GM12878 (cell line): Measurements from ENCODE around the gene PLA2G4E. TPM values are rescaled to one million over a fixed set of nuclear protein-coding genes. Genes with fewer than 3 reads are reported as not detected.

Source experiments
- ATAC-seq: fragments of 200-7000 bp; cut with Tn5 transposase; 3 replicates; pipeline ENCODE4 v1.9.1; 2020; ENCODE audit warnings: mild to moderate bottlenecking, moderate library complexity
- BruUV-seq: library from RNA; stranded (reverse); fragments of 400-500 nt; replicated peaks from 2 replicates; lab custom pipeline; 2021; lab: Mats Ljungman, UMichigan
- CTCF ChIA-PET: fragments of 300-600 bp; sonication (Branson Sonifier 250); formaldehyde crosslinking; extraction: SDS; loops from one replicate; lab custom pipeline; 2021; ENCODE audit warnings: inconsistent platforms; lab: Yijun Ruan, JAX
- POLR2A ChIA-PET: fragments of 350-600 bp; formaldehyde crosslinking; extraction: SDS; loops from one replicate; lab custom pipeline; 2021; ENCODE audit warnings: inconsistent platforms; lab: Charles Lee
- RAD21 ChIA-PET: fragments of 300-600 bp; sonication (Branson Sonifier 250); formaldehyde crosslinking; loops from one replicate; lab custom pipeline; 2023; ENCODE audit warnings: antibody characterized with exemption; ENCODE audit not compliant: unreplicated experiment; lab: Charles Lee
- SMC1A ChIA-PET: fragments of 300-600 bp; sonication (Branson Sonifier 250); formaldehyde crosslinking; loops from one replicate; lab custom pipeline; 2023; ENCODE audit not compliant: unreplicated experiment, uncharacterized antibody; lab: Charles Lee
- DNase-seq: peaks from one replicate; pipeline ENCODE4 v3.0.0-alpha.2; 2011; ENCODE audit warnings: low read depth, low spot score
- FAIRE-seq: peaks from 3 replicates; lab custom pipeline; 2011; peaks lifted over from hg19 to GRCh38; lab: Jason Lieb, UNC
- H2AFZ ChIP-seq: 2 replicates; pipeline ENCODE4 v1.6.0; 2011; ENCODE audit warnings: low read depth, low read length, control low read depth; ENCODE audit not compliant: control insufficient read depth
- H3K27ac ChIP-seq: 2 replicates; pipeline ENCODE4 v1.5.1; 2011; ENCODE audit warnings: control low read depth; ENCODE audit not compliant: control insufficient read depth, insufficient read depth
- H3K27me3 ChIP-seq, 2 experiments: replicated peaks in 1 of 2; 2 replicates each; pipeline versions ENCODE4 v1.6.0 to v1.6.1; 2011; ENCODE audit warnings: low read length in 1 of 2; ENCODE audit not compliant: control insufficient read depth in 2 of 2, insufficient read depth in 2 of 2
- H3K36me3 ChIP-seq, 2 experiments: 2 replicates each; pipeline ENCODE4 v1.5.1; 2011; ENCODE audit warnings: low read length in 1 of 2; ENCODE audit not compliant: control insufficient read depth in 2 of 2, insufficient read depth in 2 of 2
- H3K4me1 ChIP-seq: 2 replicates; pipeline ENCODE4 v1.6.1; 2011; ENCODE audit warnings: mild to moderate bottlenecking, low read length, moderate library complexity, mixed read lengths; ENCODE audit not compliant: control insufficient read depth, insufficient read depth
- H3K4me2 ChIP-seq: 2 replicates; pipeline ENCODE4 v1.6.0; 2011; ENCODE audit warnings: control low read depth; ENCODE audit not compliant: control insufficient read depth, insufficient read depth
- H3K4me3 ChIP-seq: fragments of 200-600 bp; sonication (generic); 2 replicates; pipeline ENCODE4 v1.5.1; 2016
- H3K79me2 ChIP-seq: 2 replicates; pipeline ENCODE4 v1.6.0; 2011; ENCODE audit warnings: low read length; ENCODE audit not compliant: control insufficient read depth, insufficient read depth
- H3K9ac ChIP-seq: 2 replicates; pipeline ENCODE4 v1.8.0; 2011; ENCODE audit warnings: low read length, control low read depth, mixed read lengths; ENCODE audit not compliant: control insufficient read depth, insufficient read depth
- H3K9me3 ChIP-seq: replicated peaks from 3 replicates; pipeline ENCODE4 v1.5.1; 2011; ENCODE audit warnings: mild to moderate bottlenecking, low read length; ENCODE audit not compliant: control insufficient read depth, insufficient read depth
- H4K20me1 ChIP-seq: 2 replicates; pipeline ENCODE4 v1.6.0; 2011; ENCODE audit not compliant: control insufficient read depth, insufficient read depth
- IKZF2 ChIP-seq, 2 experiments: fragments of 450-650 bp; IDR thresholded peaks; 2 replicates each; pipeline ENCODE4 v1.6.1; 2017; ENCODE audit warnings: mild to moderate bottlenecking in 2 of 2, moderate library complexity in 2 of 2
- MEF2A ChIP-seq: IDR thresholded peaks from 2 replicates; pipeline ENCODE4 v1.6.1; 2011; ENCODE audit warnings: low read depth, mild to moderate bottlenecking, low read length, moderate library complexity; ENCODE audit not compliant: insufficient read depth
- POLR2AphosphoS2 ChIP-seq: IDR thresholded peaks from 2 replicates; pipeline ENCODE4 v1.6.1; 2011; ENCODE audit warnings: low read depth, mild to moderate bottlenecking, low read length, improper control_type of control experiment, moderate library complexity
- SMARCA5 ChIP-seq: fragments of 450-650 bp; IDR thresholded peaks from 2 replicates; pipeline ENCODE4 v1.6.1; 2017; ENCODE audit warnings: mild to moderate bottlenecking
- WGBS: methylation state at CpG from one replicate; pipeline ENCODE4 v1.1.6; 2016; ENCODE audit warnings: low lambda C conversion rate; ENCODE audit not compliant: insufficient replicate concordance, insufficient coverage; ENCODE audit errors: missing lambda C conversion rate; 5-methylcytosine and 5-hydroxymethylcytosine counted together
- in situ Hi-C: fragments of 300-500 bp; cut with MboI; formaldehyde crosslinking; loops from 9 replicates; pipeline ENCODE4 v1.14.3; 2018; ENCODE audit warnings: mixed read lengths
- intact Hi-C: fragments of 100-400 bp; cut with micrococcal nuclease; formaldehyde crosslinking; loops from one replicate; pipeline ENCODE4 v1.14.2; 2022; ENCODE audit not compliant: unreplicated experiment
- polyA plus RNA-seq, 11 experiments: library from polyadenylated mRNA; depleted of rRNA in 4 of 11; unstranded in 6 of 11; stranded (reverse) in 5 of 11; fragments of >200 nt; fragmentation: Nextera tagmentation in 4 of 11; fragmentation: Illumina TruSeq in 1 of 11; extraction: Ambion mirVana in 4 of 11; extraction: Trizol in 1 of 11; gene quantifications; 1 replicate in 1 of 11; 2 replicates in 10 of 11; pipeline versions ENCODE4 v1.2.1 to v1.2.3, GENCODE V29; 2011 to 2016; ENCODE audit warnings: inconsistent platforms in 2 of 11, missing spikeins in 2 of 11, low read depth in 1 of 11
- total RNA-seq, 4 experiments: library from RNA; depleted of rRNA in 3 of 4; stranded (reverse); fragments of >200 nt in 3 of 4; fragmentation: Illumina TruSeq in 1 of 4; extraction: Trizol in 1 of 4; gene quantifications; 2 replicates each; pipeline versions ENCODE4 v1.2.1 to v1.2.3, GENCODE V29; 2013 to 2021
- TF ChIP-seq, protein P1 (sequence below): fragments of 450-650 bp; IDR thresholded peaks from 2 replicates; pipeline ENCODE4 v1.6.1; 2018; ENCODE audit warnings: mild to moderate bottlenecking, low read depth, moderate library complexity; ENCODE audit not compliant: partially characterized antibody
- TF ChIP-seq, protein P2 (sequence below): fragments of 450-650 bp; conservative IDR thresholded peaks from 2 replicates; pipeline ENCODE4 v1.6.1; 2017; ENCODE audit warnings: mild to moderate bottlenecking, moderate library complexity
- TF ChIP-seq, protein P3 (sequence below), 3 experiments: IDR thresholded peaks in 2 of 3; conservative IDR thresholded peaks in 1 of 3; 2 replicates each; pipeline ENCODE4 v1.5.1; 2011; ENCODE audit warnings: low read depth in 3 of 3, low read length in 3 of 3, mild to moderate bottlenecking in 3 of 3, control low read depth in 2 of 3, moderate library complexity in 2 of 3, inconsistent platforms in 1 of 3, mixed read lengths in 1 of 3; ENCODE audit not compliant: control insufficient read depth in 2 of 3, insufficient read depth in 1 of 3; ENCODE audit errors: extremely low read depth in 1 of 3
- TF ChIP-seq, protein P4 (sequence below): fragments of 450-650 bp; IDR thresholded peaks from 2 replicates; pipeline ENCODE4 v1.6.1; 2017; ENCODE audit warnings: low read depth, mild to moderate bottlenecking, moderate library complexity

PLA2G4E gene
- total and polyA plus RNA-seq, 10 of the 15 experiments (the other 5 are each of a cell fraction or from before 2014, with no cell fraction given): 0.05 to 0.32 (median 0.06) TPM; not detected in 5

DNA sequence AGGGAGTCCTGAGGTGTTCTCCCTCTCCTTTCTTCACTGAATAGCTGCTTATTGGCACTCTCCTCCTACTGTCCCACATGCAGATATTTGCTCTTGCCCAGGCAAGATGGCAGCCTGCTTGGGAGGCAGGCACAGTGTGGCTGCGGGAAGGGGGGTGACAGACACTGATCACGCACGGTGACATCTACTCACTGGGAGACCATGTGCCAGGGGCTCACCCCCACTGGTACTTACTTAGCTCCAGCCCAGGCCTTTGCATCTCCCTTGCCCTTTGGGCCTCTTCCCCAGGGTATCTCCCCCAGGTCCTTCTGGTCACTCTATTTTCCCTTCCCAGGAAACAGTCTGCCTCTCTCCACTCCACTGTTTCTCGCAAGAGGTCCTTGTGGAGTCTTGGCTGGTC, 6.4 kb downstream of the PLA2G4E start:
- Histone ChIP-seq H3K27ac (no peak overlapping the region), H3K4me2 (no peak overlapping the region), H3K79me2 (no peaks in the 10 kb centered on the region), H2AFZ (no peak overlapping the region), H4K20me1 (no peaks in the 10 kb centered on the region), H3K4me3 (no peak overlapping the region), H3K27me3 (no peaks in the 10 kb centered on the region; a peak in 1 of 4 replicates), H3K9me3 (no peaks in the 10 kb centered on the region), H3K9ac (no peak overlapping the region), H3K36me3 (no peaks in the 10 kb centered on the region), H3K4me1 (peaks cover 9% of the 10 kb centered on the region)
- WGBS: 91% methylated on average over 4 of the region's 4 CpGs
- RAD21 ChIA-PET: no interaction called here
- no TSS peak for BruUV-seq
- DNase-seq (no peak), ATAC-seq (no peak), FAIRE-seq (no peak)
- CTCF ChIA-PET: interaction anchor here (0.9 kb wide), 1 partner anchor 11 kb away, joined by 4 read pairs; no protein-coding TSS in a partner anchor
- no peak for TF ChIP-seq IKZF2 (IDR thresholded peaks at IDR 0.05)
- TF ChIP-seq, protein P1, sequence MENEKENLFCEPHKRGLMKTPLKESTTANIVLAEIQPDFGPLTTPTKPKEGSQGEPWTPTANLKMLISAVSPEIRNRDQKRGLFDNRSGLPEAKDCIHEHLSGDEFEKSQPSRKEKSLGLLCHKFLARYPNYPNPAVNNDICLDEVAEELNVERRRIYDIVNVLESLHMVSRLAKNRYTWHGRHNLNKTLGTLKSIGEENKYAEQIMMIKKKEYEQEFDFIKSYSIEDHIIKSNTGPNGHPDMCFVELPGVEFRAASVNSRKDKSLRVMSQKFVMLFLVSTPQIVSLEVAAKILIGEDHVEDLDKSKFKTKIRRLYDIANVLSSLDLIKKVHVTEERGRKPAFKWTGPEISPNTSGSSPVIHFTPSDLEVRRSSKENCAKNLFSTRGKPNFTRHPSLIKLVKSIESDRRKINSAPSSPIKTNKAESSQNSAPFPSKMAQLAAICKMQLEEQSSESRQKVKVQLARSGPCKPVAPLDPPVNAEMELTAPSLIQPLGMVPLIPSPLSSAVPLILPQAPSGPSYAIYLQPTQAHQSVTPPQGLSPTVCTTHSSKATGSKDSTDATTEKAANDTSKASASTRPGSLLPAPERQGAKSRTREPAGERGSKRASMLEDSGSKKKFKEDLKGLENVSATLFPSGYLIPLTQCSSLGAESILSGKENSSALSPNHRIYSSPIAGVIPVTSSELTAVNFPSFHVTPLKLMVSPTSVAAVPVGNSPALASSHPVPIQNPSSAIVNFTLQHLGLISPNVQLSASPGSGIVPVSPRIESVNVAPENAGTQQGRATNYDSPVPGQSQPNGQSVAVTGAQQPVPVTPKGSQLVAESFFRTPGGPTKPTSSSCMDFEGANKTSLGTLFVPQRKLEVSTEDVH: no peak
- TF ChIP-seq, protein P2, sequence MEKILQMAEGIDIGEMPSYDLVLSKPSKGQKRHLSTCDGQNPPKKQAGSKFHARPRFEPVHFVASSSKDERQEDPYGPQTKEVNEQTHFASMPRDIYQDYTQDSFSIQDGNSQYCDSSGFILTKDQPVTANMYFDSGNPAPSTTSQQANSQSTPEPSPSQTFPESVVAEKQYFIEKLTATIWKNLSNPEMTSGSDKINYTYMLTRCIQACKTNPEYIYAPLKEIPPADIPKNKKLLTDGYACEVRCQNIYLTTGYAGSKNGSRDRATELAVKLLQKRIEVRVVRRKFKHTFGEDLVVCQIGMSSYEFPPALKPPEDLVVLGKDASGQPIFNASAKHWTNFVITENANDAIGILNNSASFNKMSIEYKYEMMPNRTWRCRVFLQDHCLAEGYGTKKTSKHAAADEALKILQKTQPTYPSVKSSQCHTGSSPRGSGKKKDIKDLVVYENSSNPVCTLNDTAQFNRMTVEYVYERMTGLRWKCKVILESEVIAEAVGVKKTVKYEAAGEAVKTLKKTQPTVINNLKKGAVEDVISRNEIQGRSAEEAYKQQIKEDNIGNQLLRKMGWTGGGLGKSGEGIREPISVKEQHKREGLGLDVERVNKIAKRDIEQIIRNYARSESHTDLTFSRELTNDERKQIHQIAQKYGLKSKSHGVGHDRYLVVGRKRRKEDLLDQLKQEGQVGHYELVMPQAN: no peak
- TF ChIP-seq, protein P3, sequence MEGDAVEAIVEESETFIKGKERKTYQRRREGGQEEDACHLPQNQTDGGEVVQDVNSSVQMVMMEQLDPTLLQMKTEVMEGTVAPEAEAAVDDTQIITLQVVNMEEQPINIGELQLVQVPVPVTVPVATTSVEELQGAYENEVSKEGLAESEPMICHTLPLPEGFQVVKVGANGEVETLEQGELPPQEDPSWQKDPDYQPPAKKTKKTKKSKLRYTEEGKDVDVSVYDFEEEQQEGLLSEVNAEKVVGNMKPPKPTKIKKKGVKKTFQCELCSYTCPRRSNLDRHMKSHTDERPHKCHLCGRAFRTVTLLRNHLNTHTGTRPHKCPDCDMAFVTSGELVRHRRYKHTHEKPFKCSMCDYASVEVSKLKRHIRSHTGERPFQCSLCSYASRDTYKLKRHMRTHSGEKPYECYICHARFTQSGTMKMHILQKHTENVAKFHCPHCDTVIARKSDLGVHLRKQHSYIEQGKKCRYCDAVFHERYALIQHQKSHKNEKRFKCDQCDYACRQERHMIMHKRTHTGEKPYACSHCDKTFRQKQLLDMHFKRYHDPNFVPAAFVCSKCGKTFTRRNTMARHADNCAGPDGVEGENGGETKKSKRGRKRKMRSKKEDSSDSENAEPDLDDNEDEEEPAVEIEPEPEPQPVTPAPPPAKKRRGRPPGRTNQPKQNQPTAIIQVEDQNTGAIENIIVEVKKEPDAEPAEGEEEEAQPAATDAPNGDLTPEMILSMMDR (IDR thresholded peaks at IDR 0.05 in 2 of 3, conservative IDR thresholded peaks at IDR 0.05 in 1 of 3; ENCODE audit: control insufficient read depth in 2 of 3, extremely low read depth in 1 of 3, insufficient read depth in 1 of 3, low read depth in 3 of 3, low read length in 3 of 3): no peak
- no peak for TF ChIP-seq POLR2AphosphoS2
- TF ChIP-seq, protein P4, sequence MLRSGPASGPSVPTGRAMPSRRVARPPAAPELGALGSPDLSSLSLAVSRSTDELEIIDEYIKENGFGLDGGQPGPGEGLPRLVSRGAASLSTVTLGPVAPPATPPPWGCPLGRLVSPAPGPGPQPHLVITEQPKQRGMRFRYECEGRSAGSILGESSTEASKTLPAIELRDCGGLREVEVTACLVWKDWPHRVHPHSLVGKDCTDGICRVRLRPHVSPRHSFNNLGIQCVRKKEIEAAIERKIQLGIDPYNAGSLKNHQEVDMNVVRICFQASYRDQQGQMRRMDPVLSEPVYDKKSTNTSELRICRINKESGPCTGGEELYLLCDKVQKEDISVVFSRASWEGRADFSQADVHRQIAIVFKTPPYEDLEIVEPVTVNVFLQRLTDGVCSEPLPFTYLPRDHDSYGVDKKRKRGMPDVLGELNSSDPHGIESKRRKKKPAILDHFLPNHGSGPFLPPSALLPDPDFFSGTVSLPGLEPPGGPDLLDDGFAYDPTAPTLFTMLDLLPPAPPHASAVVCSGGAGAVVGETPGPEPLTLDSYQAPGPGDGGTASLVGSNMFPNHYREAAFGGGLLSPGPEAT: no peak
- TF ChIP-seq MEF2A: no peak
- no peak for TF ChIP-seq SMARCA5
- in situ Hi-C loops (no loop called here), intact Hi-C loops (no loop called here)
- POLR2A ChIA-PET: no interaction called here
- SMC1A ChIA-PET: no interaction called here
